NCI-H460 (cell line): Measurements from ENCODE around the gene PAX4. TPM values are rescaled to one million over a fixed set of nuclear protein-coding genes. Genes with fewer than 3 reads are reported as not detected.
A peak's percentile ranks its signal among the peaks of the same experiment; 100 is the strongest.

ENCODE experiments used
- DNase-seq: peaks from one replicate; pipeline ENCODE4 v3.0.0-alpha.2; 2016; ENCODE audit warnings: low read depth; ENCODE audit errors: extremely low read depth
- polyA plus RNA-seq: library from polyadenylated mRNA; depleted of rRNA; stranded (reverse); fragments of >200 nt; gene quantifications from 2 replicates; pipeline ENCODE4 v1.2.3, GENCODE V29; 2014; cell fraction: nucleus; rRNA removed
- total RNA-seq: library from RNA; depleted of rRNA; stranded (reverse); fragments of >200 nt; shearing (Covaris generic); gene quantifications from 2 replicates; pipeline ENCODE4 v1.2.3, GENCODE V29; 2014; rRNA removed

The PAX4 gene
- total RNA-seq = not detected in 2 replicates
- polyA plus RNA-seq = not detected in 2 replicates

- DNase-seq = no peak
Observed at GRCh38 chr7:127618042-127618441, at the start of gene PAX4. Gene PAX4 (minus strand): TSS chr7:127618142. CDS start chr7:127615928, 2,214 bp downstream.

GRCh38 chr7:127667017-127667670 lies 49.2 kb upstream of the PAX4 start:
- peak; percentile 36 for DNase-seq

GRCh38 chr7:127666602-127667001 lies 48.7 kb upstream of the PAX4 start:
- no peak for DNase-seq

GRCh38 chr7:127665922-127666321 lies 48.0 kb upstream of the PAX4 start:
- DNase-seq = no peak

- DNase-seq = no peak
Observed at GRCh38 chr7:127658970-127659630, 41.2 kb upstream of the PAX4 start.

- DNase-seq = no peak
Observed at GRCh38 chr7:127657500-127657899, 39.6 kb upstream of the PAX4 start.

- no peak for DNase-seq
Observed at GRCh38 chr7:127655720-127656119, 37.8 kb upstream of the PAX4 start.

- DNase-seq = no peak
Observed at GRCh38 chr7:127654404-127655394, 36.8 kb upstream of the PAX4 start.

GRCh38 chr7:127653396-127653795 lies 35.5 kb upstream of the PAX4 start:
- DNase-seq = no peak

- DNase-seq = no peak
Observed at GRCh38 chr7:127652333-127653248, 34.6 kb upstream of the PAX4 start.

- DNase-seq = peak; percentile 99
Observed at GRCh38 chr7:127651556-127652332, 33.8 kb upstream of the PAX4 start, which contains the start of gene SND1. Gene SND1 (plus strand): TSS chr7:127652194. CDS start chr7:127652374, 180 bp downstream.

- DNase-seq = no peak
Observed at GRCh38 chr7:127650847-127651555, 33.1 kb upstream of the PAX4 start.

GRCh38 chr7:127648986-127649385 lies 31.0 kb upstream of the PAX4 start:
- no peak for DNase-seq

- DNase-seq = no peak
Observed at GRCh38 chr7:127647636-127648035, 29.7 kb upstream of the PAX4 start.

GRCh38 chr7:127644484-127644883 lies 26.5 kb upstream of the PAX4 start:
- no peak for DNase-seq

GRCh38 chr7:127638197-127638596 lies 20.3 kb upstream of the PAX4 start:
- no peak for DNase-seq

GRCh38 chr7:127635659-127636285 lies 17.8 kb upstream of the PAX4 start:
- no peak for DNase-seq
